ENCODE results near the gene EFCAB6.
A peak's percentile ranks its signal among the peaks of the same experiment; 100 is the strongest.

EFCAB6 gene

GRCh38 chr22:43823353-43823908 lies 11.3 kb upstream of the EFCAB6 start:
- intact Hi-C loops (cut with DNase I): no loop called here
- DNase-seq: peak in 7 of 42 donors; percentile 6 to 40 (median 20)

DNA sequence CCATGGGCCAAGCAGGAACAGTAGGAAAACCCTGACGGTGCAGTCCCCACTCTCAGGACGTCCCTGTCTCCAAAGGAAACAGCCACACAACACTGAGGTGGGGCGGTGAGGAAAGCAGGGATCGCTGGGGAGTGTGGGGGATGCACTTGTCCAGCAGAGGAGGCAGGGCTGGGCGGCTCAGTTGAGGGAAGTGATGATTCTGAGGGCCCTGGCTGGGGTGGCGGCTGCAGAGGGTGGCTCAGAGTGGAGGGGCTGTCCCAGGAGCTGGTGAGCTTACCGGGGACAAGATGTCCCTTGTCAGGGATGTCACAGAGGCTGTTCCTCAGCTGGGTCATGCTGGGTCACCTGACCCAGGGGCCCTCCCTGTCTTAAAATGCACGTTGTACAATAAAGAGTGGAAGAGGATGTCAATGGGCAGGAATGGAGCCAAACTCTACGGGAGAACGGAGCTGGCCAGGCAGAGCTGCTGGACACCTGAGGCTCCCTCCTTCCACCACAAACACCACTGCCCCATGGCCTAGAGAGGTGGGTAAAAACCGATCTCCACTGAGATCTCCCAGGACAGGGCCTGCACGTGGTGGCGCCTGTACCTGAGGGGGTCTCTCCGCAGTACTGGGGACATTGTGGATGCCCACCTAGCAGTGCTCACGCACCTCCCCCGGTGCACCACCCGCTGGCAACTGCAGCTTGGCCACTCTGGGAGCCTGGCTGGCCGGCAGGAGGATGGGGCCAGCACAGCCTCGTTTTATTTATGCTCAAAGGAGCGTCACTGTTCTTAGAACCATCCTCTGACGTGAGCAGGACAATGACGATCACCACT lies 9.7 kb upstream of the EFCAB6 start:
- intact Hi-C loops (cut with DNase I): no loop called here
- peak in 4 of 42 donors; percentile 13 to 38 (median 16) for DNase-seq

DNA sequence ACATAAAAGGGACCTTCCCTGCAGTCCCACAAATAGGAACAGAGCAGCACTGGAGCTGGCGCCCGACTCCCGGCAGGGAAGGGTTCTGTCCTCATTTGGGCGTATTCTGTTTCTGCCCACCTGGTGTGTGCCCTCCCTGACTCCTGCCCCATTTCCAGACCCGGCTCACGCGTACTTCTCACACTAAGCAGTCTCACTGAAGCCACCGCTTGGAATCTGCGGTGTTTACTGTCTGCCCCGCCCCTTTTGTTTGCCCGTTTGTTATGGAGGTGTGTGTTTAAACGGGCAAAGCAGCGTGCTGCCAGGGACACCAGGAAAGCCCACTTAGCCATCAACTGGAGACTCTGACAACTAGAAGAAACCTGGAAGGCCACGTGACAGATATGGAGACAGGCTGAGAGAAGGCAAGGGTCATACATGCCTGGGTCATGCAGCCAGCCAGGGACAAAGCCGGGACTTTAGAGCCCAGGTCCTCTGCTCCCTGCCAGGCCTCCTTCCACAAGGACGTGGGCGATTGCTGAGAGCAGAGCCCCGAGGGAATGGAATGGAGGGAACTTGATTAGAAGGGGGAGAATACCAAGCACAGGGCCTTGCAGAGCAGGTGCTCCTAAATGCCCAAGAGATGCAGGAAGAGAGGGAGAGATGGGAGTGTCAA lies 8.7 kb upstream of the EFCAB6 start:
- peak in 3 of 42 donors; percentile 11 to 35 (median 12) for DNase-seq
- intact Hi-C loops (cut with DNase I): no loop called here

DNA sequence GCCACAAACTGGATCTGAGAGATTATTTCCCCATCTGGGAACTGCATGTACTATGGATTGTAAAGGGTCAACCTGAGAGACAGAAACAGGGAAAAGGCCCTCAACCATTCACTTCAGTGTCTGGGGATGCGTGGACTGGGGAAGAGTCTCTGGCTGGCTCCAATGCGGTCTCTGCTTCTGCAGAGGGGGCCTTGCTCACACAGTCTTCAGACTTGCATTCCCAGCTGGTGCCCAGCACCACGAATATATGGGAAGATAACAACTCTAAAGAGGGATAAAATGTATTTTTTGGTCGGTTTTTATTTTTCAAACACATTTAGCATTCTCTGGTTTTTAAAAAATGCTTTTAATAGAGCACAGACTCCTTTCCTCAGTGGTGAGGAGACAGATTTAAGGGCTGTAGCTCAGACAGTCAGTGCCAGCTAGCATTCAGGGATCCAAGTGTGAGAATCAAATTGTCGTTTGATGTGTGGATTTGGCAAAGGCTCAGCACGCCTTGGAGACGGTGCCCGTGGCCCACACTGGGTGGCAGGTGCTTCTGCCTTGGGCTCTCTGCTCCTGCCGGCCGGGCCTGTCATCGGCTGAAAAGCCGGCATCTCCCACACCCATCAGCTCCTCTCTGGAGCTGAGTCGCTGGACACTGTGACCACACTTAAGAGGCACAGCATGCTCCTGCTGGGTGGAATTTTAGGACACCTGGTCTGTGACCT lies 8.0 kb upstream of the EFCAB6 start:
- DNase-seq: peak in 3 of 42 donors; percentile 10 to 41 (median 21)
- intact Hi-C loops (cut with DNase I): no loop called here

DNA sequence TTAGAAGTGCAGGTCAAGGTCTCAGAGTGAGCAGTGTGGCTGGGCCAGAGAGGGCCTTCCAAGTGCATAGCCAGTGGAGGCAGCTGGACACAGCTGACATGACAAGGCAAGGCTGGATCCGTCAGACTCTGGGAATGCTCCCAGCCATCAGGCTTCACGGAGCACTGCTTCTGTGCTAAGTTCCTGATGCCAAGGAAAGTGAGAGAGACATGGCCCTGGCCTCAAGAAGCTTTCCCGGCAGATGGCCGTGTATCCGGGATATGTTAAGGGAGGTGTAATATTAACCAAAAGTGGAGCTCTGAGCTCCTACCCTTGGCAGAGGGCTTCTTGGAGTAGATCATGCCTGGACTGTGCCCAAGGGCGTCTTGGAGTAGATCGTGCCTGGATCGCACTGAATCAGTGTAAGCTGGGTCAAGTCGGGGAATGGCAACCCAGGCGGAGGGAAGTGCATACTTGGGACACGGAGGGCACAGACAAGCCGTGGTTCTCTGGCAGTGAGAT lies 7.4 kb upstream of the EFCAB6 start:
- DNase-seq: peak in 3 of 42 donors; percentile 5 to 36 (median 22)
- intact Hi-C loops (cut with DNase I): no loop called here

DNA sequence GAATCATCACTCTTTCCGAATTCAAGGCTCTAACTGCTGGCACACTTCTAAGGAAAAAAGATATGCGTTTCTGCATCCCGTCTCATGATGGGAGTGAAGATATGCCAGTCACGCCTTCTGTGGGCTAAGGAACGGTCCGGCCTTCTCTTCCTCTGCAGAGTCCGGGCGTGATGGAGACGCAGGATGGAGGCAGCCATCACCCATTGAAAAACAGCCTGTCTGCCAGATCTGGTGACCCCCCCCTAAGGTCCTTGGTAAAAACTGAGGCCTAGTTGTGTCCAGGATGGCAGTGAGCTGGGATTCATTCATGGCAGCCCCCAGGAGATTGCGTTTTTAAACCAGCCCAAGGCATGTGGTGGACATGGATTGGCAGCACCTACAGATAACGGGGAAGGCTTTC lies 6.9 kb upstream of the EFCAB6 start:
- intact Hi-C loops (cut with DNase I): no loop called here
- peak in 3 of 42 donors; percentile 5 to 13 (median 12) for DNase-seq

- intact Hi-C loops (cut with DNase I): no loop called here
These were observed 5.3 kb upstream of the EFCAB6 start for GRCh38 chr22:43817402-43817801.

DNA sequence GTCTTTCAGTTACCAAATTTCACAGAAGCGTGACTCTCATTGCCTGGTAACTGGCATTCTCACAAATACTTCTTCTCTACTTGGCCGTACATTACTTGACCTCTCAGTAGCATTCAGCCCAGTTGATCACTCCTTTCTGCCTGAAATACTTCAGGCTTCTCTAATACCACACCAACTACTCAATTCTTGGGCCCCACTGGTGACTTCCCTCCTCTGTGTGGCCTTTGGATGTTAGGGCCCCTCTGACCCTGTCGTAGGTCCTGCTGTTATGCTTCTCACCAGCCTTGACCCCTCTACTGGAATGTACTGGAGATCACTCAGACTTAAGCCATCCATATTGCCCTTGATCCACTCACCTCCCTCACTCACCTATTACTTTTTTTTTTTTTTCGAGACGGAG lies 2.2 kb upstream of the EFCAB6 start:
- no peak for DNase-seq
- intact Hi-C loops (cut with DNase I): loop anchor here (5.0 kb wide), 1 partner anchor 143 kb away; the partner anchor contains the start of gene SAMM50

More at GRCh38 chr22:43817402-43817801, 5.3 kb upstream of the EFCAB6 start:
- peak in 2 of 42 donors; percentile 8 to 27 for DNase-seq

DNA sequence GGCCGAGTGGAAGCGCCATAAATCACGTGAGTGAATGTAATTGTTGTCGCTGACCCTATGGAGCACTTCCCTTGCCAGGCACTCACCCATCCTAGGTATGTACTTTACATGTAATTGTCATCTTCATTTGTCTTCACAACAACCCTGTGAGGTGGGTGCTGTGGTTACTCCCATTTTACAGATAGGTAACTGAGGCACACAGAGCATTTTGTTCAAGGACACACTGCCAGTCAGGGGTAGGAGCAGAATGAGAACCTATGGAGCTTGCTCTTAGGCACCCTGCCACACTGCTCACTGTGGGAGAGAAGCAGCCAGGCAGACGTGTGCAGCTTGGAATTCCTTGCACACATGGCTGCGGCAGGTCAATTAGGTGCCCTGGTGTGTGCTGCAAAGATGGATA lies 785 bp upstream of the EFCAB6 start:
- intact Hi-C loops (cut with DNase I): loop anchor here (5.0 kb wide), 1 partner anchor 144 kb away; the partner anchor contains the start of gene SAMM50
- peak in 1 of 42 donors; percentile 30 for DNase-seq

- intact Hi-C loops (cut with DNase I): loop anchor here (5.0 kb wide), 1 partner anchor 146 kb away; the partner anchor contains the start of gene SAMM50
These were observed 342 bp downstream of the EFCAB6 start for GRCh38 chr22:43811777-43812148.

GRCh38 chr22:43802897-43803495 lies 9.1 kb downstream of the EFCAB6 start:
- DNase-seq: no peak
- intact Hi-C loops (cut with DNase I): no loop called here

More at GRCh38 chr22:43811777-43812148, 342 bp downstream of the EFCAB6 start:
- DNase-seq: peak in 7 of 42 donors; percentile 11 to 51 (median 38)

DNA sequence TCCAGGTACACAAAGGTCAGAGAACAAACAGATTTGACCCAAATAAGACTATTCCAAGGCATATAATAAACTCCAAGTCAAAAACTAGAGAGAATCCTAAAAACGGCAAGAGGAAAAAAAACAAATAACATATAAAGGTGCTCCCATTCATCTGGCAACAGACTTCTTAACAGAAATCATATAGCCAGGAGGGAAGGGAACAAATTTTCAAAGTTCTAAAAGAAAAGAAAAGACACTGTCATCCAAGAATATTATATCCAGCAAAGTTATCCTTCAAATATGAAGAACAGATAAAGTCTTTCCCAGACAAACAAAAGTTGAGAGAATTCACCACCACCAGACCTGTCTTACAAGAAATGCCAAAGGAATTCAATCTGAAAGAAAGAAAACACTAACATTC lies 11.1 kb downstream of the EFCAB6 start:
- intact Hi-C loops (cut with DNase I): no loop called here
- DNase-seq: no peak

DNA sequence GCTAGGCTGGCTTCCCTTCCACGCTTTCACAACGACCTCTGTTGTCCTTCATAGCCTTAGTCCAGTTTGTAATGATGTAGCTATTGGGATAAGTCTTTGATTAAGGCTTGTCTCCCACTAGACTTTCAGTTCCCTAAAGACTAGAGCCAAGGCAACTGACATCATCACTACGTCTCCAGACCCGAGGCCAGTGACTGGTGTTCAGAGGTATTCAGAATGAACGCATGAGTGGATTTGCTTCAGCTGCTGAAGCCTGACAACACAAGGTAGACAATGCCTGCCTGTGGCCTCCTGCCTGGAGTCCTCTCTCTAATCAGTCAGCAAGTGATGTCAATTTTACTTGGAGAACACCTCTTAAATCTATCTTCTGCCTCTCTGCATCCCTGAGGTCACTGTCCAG lies 13.6 kb downstream of the EFCAB6 start:
- peak in 1 of 42 donors; percentile 10 for DNase-seq
- intact Hi-C loops (cut with DNase I): no loop called here

- DNase-seq: peak in 38 of 42 donors; percentile 9 to 89 (median 54)
- intact Hi-C loops (cut with DNase I): no loop called here
These were observed 15.5 kb downstream of the EFCAB6 start for GRCh38 chr22:43796567-43796966.

DNA sequence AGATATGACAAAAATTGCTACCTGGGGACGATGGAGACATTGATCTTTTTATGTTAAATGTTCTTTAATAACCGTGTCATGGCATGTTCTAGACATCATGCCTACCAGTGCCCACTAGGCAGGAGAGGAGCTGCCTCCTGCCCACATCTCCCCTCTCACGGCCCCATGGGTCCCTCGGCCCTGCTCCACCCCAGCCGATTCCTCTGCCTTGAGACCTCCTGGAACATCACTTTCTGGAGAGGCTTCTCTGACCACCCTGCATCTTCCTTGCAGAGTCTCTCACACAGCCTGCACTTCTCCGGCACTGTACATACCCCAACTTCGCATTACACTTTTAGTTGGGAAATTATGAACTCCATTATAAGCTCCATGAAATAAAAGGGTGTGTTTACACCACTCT lies 16.8 kb downstream of the EFCAB6 start:
- no peak for DNase-seq
- intact Hi-C loops (cut with DNase I): no loop called here

DNA sequence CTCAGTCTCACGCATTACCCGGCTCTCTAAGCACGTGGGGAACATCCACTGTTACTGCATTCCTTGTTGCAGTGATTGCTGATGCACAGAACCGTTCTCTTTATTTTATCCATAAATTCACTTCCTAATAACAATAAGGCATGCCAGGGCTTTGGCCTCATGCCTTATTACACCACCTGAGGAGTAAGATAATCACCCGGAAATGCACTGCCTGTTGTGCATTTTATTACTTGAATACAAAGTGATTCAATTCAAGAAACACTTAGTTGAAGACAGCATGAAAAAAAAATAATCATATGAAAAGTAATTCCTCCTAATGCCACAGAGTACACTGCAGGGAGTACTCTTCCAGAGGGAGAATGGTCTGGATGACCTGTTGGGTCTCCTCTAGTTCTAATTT lies 19.2 kb downstream of the EFCAB6 start:
- intact Hi-C loops (cut with DNase I): no loop called here
- DNase-seq: no peak

DNA sequence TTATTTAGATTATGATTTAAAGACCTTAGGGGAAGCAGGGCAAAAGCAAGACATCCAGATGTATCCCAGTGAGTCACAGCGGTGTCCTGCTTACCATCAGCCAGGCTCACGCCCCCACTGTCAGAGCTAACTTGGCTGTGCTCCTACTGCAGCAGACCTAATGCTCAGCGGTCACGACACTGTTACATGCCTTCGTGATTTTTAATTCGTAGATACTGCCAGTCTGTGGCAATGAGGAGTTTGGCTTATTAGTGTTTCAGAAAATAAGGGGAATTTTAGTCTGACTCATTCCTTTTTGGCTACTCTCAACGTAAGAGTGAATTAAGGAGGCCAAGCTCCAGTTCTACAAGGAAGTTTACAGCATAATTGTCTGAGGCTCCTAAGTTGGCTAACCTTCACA lies 22.7 kb downstream of the EFCAB6 start:
- DNase-seq: no peak

DNA sequence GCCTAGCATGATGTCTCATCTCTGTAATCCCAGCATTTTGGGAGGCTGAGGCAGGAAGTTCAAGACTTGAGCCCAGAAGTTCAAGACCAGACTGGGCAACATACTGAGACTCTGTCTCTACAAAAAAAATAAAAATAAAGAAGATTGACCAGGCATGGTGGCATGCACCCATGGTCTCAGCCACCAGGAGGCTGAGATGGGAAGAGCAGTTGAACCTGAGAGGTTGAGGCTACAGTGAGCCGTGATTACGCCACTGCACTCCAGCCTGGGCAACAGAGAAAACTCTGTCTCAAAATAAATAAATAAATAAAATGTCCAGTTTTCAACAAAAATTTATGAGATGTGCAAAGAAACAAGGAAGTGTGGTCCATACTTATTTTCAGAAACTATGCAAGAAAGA lies 28.3 kb downstream of the EFCAB6 start:
- DNase-seq: no peak
- intact Hi-C loops (cut with DNase I): no loop called here

More for the DNA sequence above, 22.7 kb downstream of the EFCAB6 start:
- intact Hi-C loops (cut with DNase I): no loop called here

- intact Hi-C loops (cut with DNase I): no loop called here
- DNase-seq: no peak
These were observed 29.7 kb downstream of the EFCAB6 start for GRCh38 chr22:43782448-43782847.

All from head of caudate nucleus (tissue), 42 donors.